Endothelial cell of umbilical vein (primary cell): ENCODE data around the gene HJV.

ENCODE experiments used
- CTCF ChIP-seq, 2 donors: IDR thresholded peaks; 1 replicate in 1 of 2; 2 replicates in 1 of 2; pipeline ENCODE4 v1.5.1; 2011; ENCODE audit warnings: low read length in 2 of 2, mild to moderate bottlenecking in 2 of 2, moderate library complexity in 2 of 2, control low read depth in 1 of 2, inconsistent platforms in 1 of 2, low read depth in 1 of 2; ENCODE audit not compliant: insufficient read depth in 1 of 2; ENCODE audit errors: extremely low read depth in 1 of 2
- EZH2 ChIP-seq: IDR thresholded peaks from 2 replicates; pipeline ENCODE4 v1.6.1; 2012; ENCODE audit warnings: borderline replicate concordance, low read depth, mild to moderate bottlenecking, moderate library complexity, low read length, inconsistent platforms; ENCODE audit not compliant: severe bottlenecking
- FOS ChIP-seq: IDR thresholded peaks from 2 replicates; pipeline ENCODE4 v1.6.1; 2011; ENCODE audit warnings: mild to moderate bottlenecking, low read length, moderate library complexity, borderline replicate concordance; ENCODE audit not compliant: insufficient read depth
- JUN ChIP-seq: IDR thresholded peaks from 2 replicates; pipeline ENCODE4 v1.6.1; 2011; ENCODE audit warnings: borderline replicate concordance, low read depth; ENCODE audit not compliant: insufficient read length, insufficient read depth
- MYC ChIP-seq: IDR thresholded peaks from one replicate; pipeline ENCODE4 v1.6.1; 2011; ENCODE audit warnings: mild to moderate bottlenecking, low read depth, low read length
- POLR2A ChIP-seq: IDR thresholded peaks from 2 replicates; pipeline ENCODE4 v1.6.1; 2012; ENCODE audit warnings: low read depth, mild to moderate bottlenecking, control low read depth, low read length
- POLR2AphosphoS5 ChIP-seq: IDR thresholded peaks from 2 replicates; pipeline ENCODE4 v1.6.1; 2012; ENCODE audit warnings: low read depth, mild to moderate bottlenecking, control low read depth, low read length, moderate library complexity; ENCODE audit not compliant: insufficient read depth
- TF ChIP-seq, protein P1 (sequence below): IDR thresholded peaks from 2 replicates; pipeline ENCODE4 v1.6.1; 2011; ENCODE audit not compliant: insufficient read depth, insufficient read length

DNA sequence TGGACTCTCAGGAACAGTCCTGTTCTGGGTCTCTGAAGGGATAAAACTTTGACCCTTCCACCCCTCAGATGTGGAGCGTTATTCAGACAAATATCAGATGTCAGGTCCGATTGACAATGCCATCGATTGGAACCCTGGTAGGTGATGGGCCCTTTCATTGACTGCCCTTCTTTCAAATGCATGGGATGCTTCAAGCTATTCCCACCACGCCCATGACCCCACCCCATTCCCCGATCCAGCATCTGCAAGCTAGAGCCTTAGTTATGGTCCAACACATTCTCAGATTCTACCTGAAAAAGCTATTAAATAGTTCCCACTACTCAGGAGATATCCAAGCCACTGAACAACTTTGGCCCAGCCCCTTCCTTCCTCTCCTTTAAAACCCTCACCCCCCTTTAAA, 44.5 kb downstream of the HJV start:
- TF ChIP-seq POLR2AphosphoS5 (no peak), CTCF (IDR thresholded peaks at IDR 0.05; ENCODE audit: extremely low read depth in 1 of 2, insufficient read depth in 1 of 2, low read depth in 1 of 2, low read length in 2 of 2) (no peak), POLR2A (no peak), JUN (no peak), EZH2 (no peak), MYC (no peak), FOS (no peak)
- TF ChIP-seq, protein P1, sequence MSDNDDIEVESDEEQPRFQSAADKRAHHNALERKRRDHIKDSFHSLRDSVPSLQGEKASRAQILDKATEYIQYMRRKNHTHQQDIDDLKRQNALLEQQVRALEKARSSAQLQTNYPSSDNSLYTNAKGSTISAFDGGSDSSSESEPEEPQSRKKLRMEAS: no peak
